HFF-Myc (cell line): ENCODE measurements around the gene PPL.

Experiments
- DNase-seq: peaks from one replicate; pipeline ENCODE4 v3.0.0-alpha.2; 2011; ENCODE audit warnings: low read depth; ENCODE audit errors: extremely low read depth
- H3K4me3 ChIP-seq: replicated peaks from 2 replicates; pipeline ENCODE4 v1.5.1; 2011; ENCODE audit warnings: low read depth, mild to moderate bottlenecking, control low read depth, low read length
- CTCF ChIP-seq: IDR thresholded peaks from 2 replicates; pipeline ENCODE4 v1.5.1; 2012; ENCODE audit warnings: mild to moderate bottlenecking, low read depth, low read length, control low read depth; ENCODE audit errors: missing control alignments

PPL gene

GRCh38 chr16:4924593-4925292, 12.2 kb downstream of the PPL start:
- TF ChIP-seq CTCF = no peak
- H3K4me3 ChIP-seq = no peak overlapping the region
- DNase-seq = no peak

- H3K4me3 ChIP-seq = no peak overlapping the region
- no peak for TF ChIP-seq CTCF
- no peak for DNase-seq
Measured at GRCh38 chr16:4923853-4924252, 13.1 kb downstream of the PPL start.

GRCh38 chr16:4922721-4923342, 14.1 kb downstream of the PPL start:
- no peak for TF ChIP-seq CTCF
- no peak for DNase-seq
- H3K4me3 ChIP-seq = no peak overlapping the region

- no peak for TF ChIP-seq CTCF
- H3K4me3 ChIP-seq = no peak overlapping the region
- DNase-seq = no peak
Measured at GRCh38 chr16:4920826-4921225, 16.1 kb downstream of the PPL start.

GRCh38 chr16:4918781-4919251, 18.1 kb downstream of the PPL start:
- no peak overlapping the region for H3K4me3 ChIP-seq
- no peak for TF ChIP-seq CTCF
- no peak for DNase-seq

- no peak overlapping the region for H3K4me3 ChIP-seq
- TF ChIP-seq CTCF = no peak
Measured at GRCh38 chr16:4917117-4917516, 19.8 kb downstream of the PPL start.

More at GRCh38 chr16:4917117-4917516, 19.8 kb downstream of the PPL start:
- DNase-seq = no peak
